ENCODE measurements around the gene SRRM3. TPM values are rescaled to one million over a fixed set of nuclear protein-coding genes. Genes with fewer than 3 reads are reported as not detected.

The SRRM3 gene
- polyA plus RNA-seq, 1 of the 3 experiments (the other 2 are of a cell fraction): 2.7 TPM

GRCh38 chr7:76187272-76187671 is 14.4 kb upstream of the SRRM3 start:
- H3K27me3 ChIP-seq (ENCODE audit: insufficient read depth): no peaks in the 10 kb centered on the region; the same call in 1 of the 2 replicates
- DNase-seq: no peak
- H3K4me1 ChIP-seq (ENCODE audit: control insufficient read depth in 1 of 2, insufficient read depth in 2 of 2, low read depth in 1 of 2, low read length in 1 of 2): peaks cover 0 to 9% of the 10 kb centered on the region in 2 experiments; a peak in 1 of 4 replicates
- H3K79me2 ChIP-seq (ENCODE audit: insufficient read depth): no peaks in the 10 kb centered on the region
- H3K27ac ChIP-seq (ENCODE audit: low read depth in 2 of 2, low read length in 1 of 2): no peak overlapping the region
- CTCF ChIA-PET: interaction anchor here (0.6 to 9.1 kb wide), 4 partner anchors 10 to 75 kb away, joined by 3 to 103 read pairs (median 54); partner anchors contain the start of gene SRRM3
- H4K20me1 ChIP-seq (ENCODE audit: insufficient read depth): no peaks in the 10 kb centered on the region
- H3K36me3 ChIP-seq (replicated peaks in 1 of 2; ENCODE audit: control insufficient read depth in 1 of 2, insufficient read depth in 2 of 2, low read length in 1 of 2): no peaks in the 10 kb centered on the region
- no peak overlapping the region for H3K9ac ChIP-seq
- H3K4me3 ChIP-seq (ENCODE audit: low read depth in 2 of 2, low read length in 1 of 2): no peak overlapping the region
- H3K4me2 ChIP-seq: no peak overlapping the region
- 62% methylated on average over 5 of the region's 5 CpGs for WGBS (ENCODE audit: low lambda C conversion rate)
- H3K9me2 ChIP-seq: no peaks in the 10 kb centered on the region
- no peaks in the 10 kb centered on the region for H3K9me3 ChIP-seq
- no peaks in the 10 kb centered on the region for H3F3A ChIP-seq (replicated peaks; ENCODE audit: insufficient read depth)
- TF ChIP-seq FOXM1 (IDR thresholded peaks at IDR 0.05; ENCODE audit: low read depth): no peak
- no peak for TF ChIP-seq REST (IDR thresholded peaks at IDR 0.05; ENCODE audit: low read depth, low read length)
- TF ChIP-seq SMC3 (IDR thresholded peaks at IDR 0.05; ENCODE audit: low read depth, low read length): no peak
- no peak for TF ChIP-seq GATA2 (CRISPR knock-in tag; IDR thresholded peaks at IDR 0.05)
- no peak for TF ChIP-seq EP300 (IDR thresholded peaks at IDR 0.05; ENCODE audit: borderline replicate concordance in 1 of 2, low read depth in 1 of 2, low read length in 1 of 2)
- no peak for TF ChIP-seq JUND (IDR thresholded peaks at IDR 0.05)
- no peak for TF ChIP-seq POLR2AphosphoS5 (IDR thresholded peaks at IDR 0.05; ENCODE audit: low read depth, low read length)
- H2AFZ ChIP-seq (ENCODE audit: low read depth): no peak overlapping the region
- POLR2A ChIA-PET: interaction anchor here (1.2 kb wide), 1 partner anchor 21 kb away, joined by 3 read pairs; no protein-coding TSS in a partner anchor

GRCh38 chr7:76189276-76189675 is 12.4 kb upstream of the SRRM3 start:
- CTCF ChIA-PET: interaction anchor here (1.0 to 9.1 kb wide), 5 partner anchors 11 to 74 kb away, joined by 3 to 103 read pairs (median 35); partner anchors contain the start of gene SRRM3
- no peaks in the 10 kb centered on the region for H3K9me3 ChIP-seq
- no peaks in the 10 kb centered on the region for H4K20me1 ChIP-seq (ENCODE audit: insufficient read depth)
- H3K4me1 ChIP-seq (ENCODE audit: control insufficient read depth in 1 of 2, insufficient read depth in 2 of 2, low read depth in 1 of 2, low read length in 1 of 2): peaks cover 0 to 9% of the 10 kb centered on the region in 2 experiments; a peak in 1 of 4 replicates
- TF ChIP-seq SIN3A (IDR thresholded peaks at IDR 0.05; ENCODE audit: borderline replicate concordance, low read depth, low read length): no peak
- no peak for TF ChIP-seq RXRA (IDR thresholded peaks at IDR 0.05; ENCODE audit: borderline replicate concordance, low read depth)
- TF ChIP-seq RAD21 (IDR thresholded peaks at IDR 0.05; ENCODE audit: low read length): no peak
- TF ChIP-seq JUND (IDR thresholded peaks at IDR 0.05): no peak
- TF ChIP-seq PBX3 (IDR thresholded peaks at IDR 0.05): no peak
- TF ChIP-seq USF1 (IDR thresholded peaks at IDR 0.05; ENCODE audit: borderline replicate concordance, low read depth): no peak
- no peak for TF ChIP-seq SMC3 (IDR thresholded peaks at IDR 0.05; ENCODE audit: low read depth, low read length)
- TF ChIP-seq GATA2 (CRISPR knock-in tag; IDR thresholded peaks at IDR 0.05): no peak
- TF ChIP-seq FOXJ3 (CRISPR knock-in tag; IDR thresholded peaks at IDR 0.05): no peak
- H3K9ac ChIP-seq: no peak overlapping the region
- POLR2A ChIA-PET: no interaction called here
- no peaks in the 10 kb centered on the region for H3F3A ChIP-seq (replicated peaks; ENCODE audit: insufficient read depth)
- H3K79me2 ChIP-seq (ENCODE audit: insufficient read depth): no peaks in the 10 kb centered on the region
- no peaks in the 10 kb centered on the region for H3K9me2 ChIP-seq
- peaks cover 4% of the 10 kb centered on the region; the same call in 1 of the 2 replicates for H3K27me3 ChIP-seq (ENCODE audit: insufficient read depth)
- DNase-seq: no peak
- H2AFZ ChIP-seq (ENCODE audit: low read depth): no peak overlapping the region
- H3K4me2 ChIP-seq: no peak overlapping the region
- no peaks in the 10 kb centered on the region for H3K36me3 ChIP-seq (replicated peaks in 1 of 2; ENCODE audit: control insufficient read depth in 1 of 2, insufficient read depth in 2 of 2, low read length in 1 of 2)
- H3K27ac ChIP-seq (ENCODE audit: low read depth in 2 of 2, low read length in 1 of 2): no peak overlapping the region
- no peak overlapping the region for H3K4me3 ChIP-seq (ENCODE audit: low read depth in 2 of 2, low read length in 1 of 2)
- 30% methylated on average over 4 of the region's 6 CpGs for WGBS (ENCODE audit: low lambda C conversion rate)
